Activated naive CD8-positive, alpha-beta T cell treated with anti-CD3 and anti-CD28 coated beads for 36 hours (primary cell): ENCODE measurements around the gene FAM181A. TPM values are rescaled to one million over a fixed set of nuclear protein-coding genes. Genes with fewer than 3 reads are reported as not detected.

ENCODE experiments used
- total RNA-seq, 2 experiments: library from RNA; stranded (reverse); gene quantifications; one replicate each; pipeline ENCODE4 v1.2.3, GENCODE V29; 2021

The FAM181A gene
- total RNA-seq, 2 experiments from 2014 or later, result not detected

Other genes with a start within 250 kb of the FAM181A start
- gene PRIMA1, start 138.9 kb upstream of the FAM181A start, total RNA-seq, result not detected
- 10 to 100 TPM; 26.4 to 29.1 TPM for gene ASB2, start 49.2 kb downstream of the FAM181A start, total RNA-seq
- not detected for gene CCDC197, start 70.0 kb downstream of the FAM181A start, total RNA-seq
- under 1 TPM; 0.31 to 0.48 TPM for gene OTUB2, start 99.0 kb downstream of the FAM181A start, total RNA-seq
- gene DDX24, start 153.9 kb downstream of the FAM181A start, total RNA-seq, result 100 to 1,000 TPM; 320 to 332 TPM
- gene IFI27L1, start 154.0 kb downstream of the FAM181A start, total RNA-seq, result 10 to 100 TPM; 15.9 to 18.2 TPM
- 1 to 10 TPM; 1.6 to 2.4 TPM for gene IFI27, start 183.4 kb downstream of the FAM181A start, total RNA-seq
- 10 to 100 TPM; 51.5 to 55.6 TPM for gene IFI27L2, start 202.3 kb downstream of the FAM181A start, total RNA-seq
- 1 to 10 TPM; 1.4 to 2.0 TPM for gene PPP4R4, start 247.0 kb downstream of the FAM181A start, total RNA-seq